Stomach (tissue), 4 donors: ENCODE data around the gene KLHL17.
A peak's percentile ranks its signal among the peaks of the same experiment; 100 is the strongest.

Experiments used
- EP300 ChIP-seq: sonication (generic); formaldehyde crosslinking; IDR thresholded peaks from one replicate; pipeline ENCODE4 v1.6.1; 2017; ENCODE audit warnings: antibody characterized with exemption
- POLR2A ChIP-seq, 4 donors: fragments of 450-650 bp; IDR thresholded peaks; one replicate each; pipeline ENCODE4 v1.6.1; 2016; ENCODE audit warnings: antibody characterized with exemption in 4 of 4, control low read depth in 2 of 4, mild to moderate bottlenecking in 1 of 4, moderate library complexity in 1 of 4
- POLR2AphosphoS5 ChIP-seq, 3 donors: sonication (generic); formaldehyde crosslinking; IDR thresholded peaks; one replicate each; pipeline ENCODE4 v1.6.1; 2016; ENCODE audit warnings: antibody characterized with exemption in 3 of 3
- TF ChIP-seq, protein P1 (sequence below), 7 experiments: fragments of 450-650 bp in 4 of 7; fragments of 200-600 bp in 3 of 7; sonication (generic) in 3 of 7; IDR thresholded peaks; one replicate each; pipeline ENCODE4 v1.5.1; 2016 to 2019; ENCODE audit warnings: antibody characterized with exemption in 7 of 7, control low read depth in 2 of 7, mild to moderate bottlenecking in 1 of 7

DNA sequence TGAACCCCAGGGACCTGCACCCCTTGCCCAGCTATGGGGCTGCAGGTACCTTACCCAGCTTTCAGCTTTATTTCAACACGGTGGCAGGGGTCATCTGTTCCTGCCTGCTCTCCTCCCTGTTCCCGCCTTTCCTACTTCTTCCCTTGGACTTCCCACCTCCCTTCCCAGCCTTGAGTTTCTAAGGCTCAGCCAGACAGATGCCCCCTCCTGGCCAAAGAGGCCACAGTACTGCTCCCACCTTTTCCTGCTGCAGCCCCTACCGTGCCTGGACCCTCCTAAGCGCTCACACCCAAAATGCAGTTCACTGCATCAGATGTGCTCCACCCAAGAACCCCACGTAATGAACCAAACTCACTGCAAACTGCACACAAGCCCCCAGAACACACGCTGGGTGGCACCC, 9.0 kb upstream of the KLHL17 start:
- TF ChIP-seq POLR2A (IDR thresholded peaks at IDR 0.05) (no peak), POLR2AphosphoS5 (IDR thresholded peaks at IDR 0.05) (no peak), EP300 (no peak)
- TF ChIP-seq, protein P1, sequence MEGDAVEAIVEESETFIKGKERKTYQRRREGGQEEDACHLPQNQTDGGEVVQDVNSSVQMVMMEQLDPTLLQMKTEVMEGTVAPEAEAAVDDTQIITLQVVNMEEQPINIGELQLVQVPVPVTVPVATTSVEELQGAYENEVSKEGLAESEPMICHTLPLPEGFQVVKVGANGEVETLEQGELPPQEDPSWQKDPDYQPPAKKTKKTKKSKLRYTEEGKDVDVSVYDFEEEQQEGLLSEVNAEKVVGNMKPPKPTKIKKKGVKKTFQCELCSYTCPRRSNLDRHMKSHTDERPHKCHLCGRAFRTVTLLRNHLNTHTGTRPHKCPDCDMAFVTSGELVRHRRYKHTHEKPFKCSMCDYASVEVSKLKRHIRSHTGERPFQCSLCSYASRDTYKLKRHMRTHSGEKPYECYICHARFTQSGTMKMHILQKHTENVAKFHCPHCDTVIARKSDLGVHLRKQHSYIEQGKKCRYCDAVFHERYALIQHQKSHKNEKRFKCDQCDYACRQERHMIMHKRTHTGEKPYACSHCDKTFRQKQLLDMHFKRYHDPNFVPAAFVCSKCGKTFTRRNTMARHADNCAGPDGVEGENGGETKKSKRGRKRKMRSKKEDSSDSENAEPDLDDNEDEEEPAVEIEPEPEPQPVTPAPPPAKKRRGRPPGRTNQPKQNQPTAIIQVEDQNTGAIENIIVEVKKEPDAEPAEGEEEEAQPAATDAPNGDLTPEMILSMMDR (IDR thresholded peaks at IDR 0.05) = peak in 1 of 7 experiments; percentile 25
